CD4-positive, CD25-positive, alpha-beta regulatory T cell (primary cell): ENCODE data around the gene TMEM18. TPM values are rescaled to one million over a fixed set of nuclear protein-coding genes. Genes with fewer than 3 reads are reported as not detected.

Experiments used
- ATAC-seq, 2 donors: fragments of 150-1000 bp; cut with Tn5 transposase; one replicate each; pipeline ENCODE4 v1.10.0; 2021; ENCODE audit warnings: low read depth in 2 of 2, moderate number of reproducible peaks in 2 of 2, moderate library complexity in 1 of 2
- DNase-seq, 3 donors: peaks; one replicate each; pipeline versions ENCODE4 v3.0.0 to v3.0.0-alpha.2; 2012 to 2022; ENCODE audit warnings: mixed read lengths in 1 of 3
- H3K27ac ChIP-seq: one replicate; pipeline ENCODE4 v1.7.0; 2013; ENCODE audit warnings: mild to moderate bottlenecking, low read length; ENCODE audit not compliant: insufficient read depth, poor library complexity, severe bottlenecking
- H3K27me3 ChIP-seq: one replicate; pipeline ENCODE4 v1.7.0; 2013; ENCODE audit warnings: low read length; ENCODE audit not compliant: control insufficient read depth, insufficient read depth
- H3K36me3 ChIP-seq: one replicate; pipeline ENCODE4 v1.7.0; 2013; ENCODE audit warnings: mild to moderate bottlenecking, low read length, moderate library complexity; ENCODE audit not compliant: control insufficient read depth, insufficient read depth
- H3K4me1 ChIP-seq: 2 replicates; pipeline ENCODE4 v1.7.0; 2013; ENCODE audit warnings: mild to moderate bottlenecking, low read length; ENCODE audit not compliant: insufficient read depth, control insufficient read depth, poor library complexity, severe bottlenecking
- H3K4me3 ChIP-seq: one replicate; pipeline ENCODE4 v1.7.0; 2013; ENCODE audit warnings: low read depth, mild to moderate bottlenecking, low read length, moderate library complexity
- H3K9me3 ChIP-seq, 2 experiments: 1 replicate in 1 of 2; 2 replicates in 1 of 2; pipeline ENCODE4 v1.7.0; 2013; ENCODE audit warnings: low read length in 2 of 2, mild to moderate bottlenecking in 1 of 2, moderate library complexity in 1 of 2; ENCODE audit not compliant: control insufficient read depth in 2 of 2
- H3K27ac Mint-ChIP-seq, 3 donors: one replicate each; pipeline ENCODE4 v1.8.0; 2020 to 2022; ENCODE audit warnings: mild to moderate bottlenecking in 3 of 3, mixed read lengths in 3 of 3, moderate library complexity in 2 of 3
- H3K27me3 Mint-ChIP-seq: one replicate; pipeline ENCODE4 v1.8.0; 2022; ENCODE audit warnings: mild to moderate bottlenecking, mixed read lengths
- H3K36me3 Mint-ChIP-seq: one replicate; pipeline ENCODE4 v1.8.0; 2020; ENCODE audit warnings: mixed read lengths
- H3K4me1 Mint-ChIP-seq, 4 donors: one replicate each; pipeline ENCODE4 v1.8.0; 2020 to 2022; ENCODE audit warnings: mixed read lengths in 4 of 4, mild to moderate bottlenecking in 1 of 4
- H3K4me3 Mint-ChIP-seq, 4 donors: one replicate each; pipeline ENCODE4 v1.8.0; 2020 to 2022; ENCODE audit warnings: mild to moderate bottlenecking in 4 of 4, mixed read lengths in 4 of 4, moderate library complexity in 3 of 4
- H3K9me3 Mint-ChIP-seq, 7 donors: one replicate each; pipeline ENCODE4 v1.8.0; 2020 to 2022; ENCODE audit warnings: mixed read lengths in 7 of 7, mild to moderate bottlenecking in 3 of 7, moderate library complexity in 2 of 7
- polyA plus RNA-seq, 4 donors: library from polyadenylated mRNA; unstranded; fragments of 300-500 nt; fragmentation: Illumina TruSeq; gene quantifications; one replicate each; pipeline ENCODE4 v1.2.3, GENCODE V29; 2021
- total RNA-seq: library from RNA; stranded (reverse); gene quantifications from one replicate; pipeline ENCODE4 v1.2.3, GENCODE V29; 2022

TMEM18 gene
- total and polyA plus RNA-seq, 5 donors from 2014 or later = 22.9 to 45.5 (median 26.9) TPM

GRCh38 chr2:671787-672605, 5.2 kb downstream of the TMEM18 start:
- Histone ChIP-seq H3K4me1 (peaks cover 4% of the 10 kb centered on the region), H3K36me3 (peaks cover 38% of the 10 kb centered on the region), H3K9me3 (no peaks in the 10 kb centered on the region), H3K27ac (no peak overlapping the region), H3K4me3 (no peak overlapping the region), H3K27me3 (no peaks in the 10 kb centered on the region)
- no peak overlapping the region for H3K27ac Mint-ChIP-seq
- DNase-seq (no peak), ATAC-seq (no peak)
- H3K9me3 Mint-ChIP-seq = no peaks in the 10 kb centered on the region
- no peaks in the 10 kb centered on the region for H3K27me3 Mint-ChIP-seq
- H3K4me3 Mint-ChIP-seq = peak overlapping the region in 1 of 4 donors; percentile 5
- peaks cover 11 to 31% (median 25%) of the 10 kb centered on the region in 4 donors for H3K4me1 Mint-ChIP-seq
- peaks cover 43% of the 10 kb centered on the region for H3K36me3 Mint-ChIP-seq

DNA sequence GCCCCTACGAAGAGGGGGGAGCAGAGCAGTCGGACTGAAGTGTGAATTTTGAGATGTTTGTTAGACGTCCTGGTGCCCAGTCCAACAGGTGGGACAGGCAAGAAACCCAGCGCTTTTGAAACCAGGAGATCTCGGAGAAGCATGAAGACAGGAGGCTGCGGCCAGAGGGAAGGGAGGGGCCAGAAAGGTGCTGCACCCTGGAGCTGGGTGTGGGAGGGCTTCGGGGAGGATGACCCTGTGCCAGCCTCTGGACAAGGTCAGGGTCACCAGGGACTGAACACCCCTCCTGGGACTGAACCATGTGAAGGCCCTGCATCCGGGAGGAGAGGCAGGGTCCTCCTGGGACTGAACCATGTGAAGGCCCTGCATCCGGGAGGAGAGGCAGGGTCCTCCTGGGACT, 6.1 kb downstream of the TMEM18 start:
- DNase-seq = no peak
- Histone ChIP-seq H3K27ac (no peak overlapping the region), H3K4me3 (no peak overlapping the region), H3K9me3 (peaks cover 1 to 6% of the 10 kb centered on the region in 2 experiments), H3K36me3 (peaks cover 47% of the 10 kb centered on the region), H3K27me3 (no peaks in the 10 kb centered on the region), H3K4me1 (peaks cover 1% of the 10 kb centered on the region)
- H3K9me3 Mint-ChIP-seq = peaks cover 0 to 2% (median 0%) of the 10 kb centered on the region in 7 donors
- H3K27me3 Mint-ChIP-seq = no peaks in the 10 kb centered on the region
- H3K4me1 Mint-ChIP-seq = peaks cover 11 to 24% (median 19%) of the 10 kb centered on the region in 4 donors
- no peak overlapping the region for H3K4me3 Mint-ChIP-seq
- H3K36me3 Mint-ChIP-seq = peaks cover 45% of the 10 kb centered on the region
- H3K27ac Mint-ChIP-seq = no peak overlapping the region
- ATAC-seq = no peak

GRCh38 chr2:670637-671036, 6.6 kb downstream of the TMEM18 start:
- Mint-ChIP-seq H3K9me3 (peaks cover 0 to 4% (median 0%) of the 10 kb centered on the region in 7 donors), H3K4me1 (peaks cover 11 to 19% (median 15%) of the 10 kb centered on the region in 4 donors), H3K36me3 (peaks cover 50% of the 10 kb centered on the region), H3K27me3 (no peaks in the 10 kb centered on the region), H3K27ac (no peak overlapping the region), H3K4me3 (peak overlapping the region in 1 of 4 donors; percentile 63)
- Histone ChIP-seq H3K36me3 (peaks cover 50% of the 10 kb centered on the region), H3K27ac (no peak overlapping the region), H3K27me3 (no peaks in the 10 kb centered on the region), H3K4me3 (no peak overlapping the region), H3K4me1 (no peaks in the 10 kb centered on the region), H3K9me3 (peaks cover 4 to 10% of the 10 kb centered on the region in 2 experiments)
- ATAC-seq (no peak), DNase-seq (no peak)

DNA sequence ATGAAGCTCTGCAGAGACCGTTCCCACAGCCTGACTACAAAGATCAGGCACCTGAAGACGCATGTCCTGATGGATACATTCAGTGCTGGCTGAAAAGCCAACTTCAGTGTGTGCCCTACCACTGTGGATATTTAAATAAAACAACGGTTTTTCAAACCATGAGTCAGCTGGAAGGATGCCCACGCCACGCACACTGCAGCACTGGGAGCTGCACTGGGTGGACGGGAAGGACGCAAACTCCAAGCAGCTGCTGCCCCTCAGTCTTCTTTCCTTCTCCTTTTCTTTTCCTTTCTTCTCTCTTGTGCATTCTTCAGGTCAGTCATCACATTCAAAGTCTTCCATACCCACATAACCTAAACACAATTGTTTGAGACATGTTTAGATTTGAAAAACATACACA, 7.9 kb downstream of the TMEM18 start:
- ATAC-seq (no peak), DNase-seq (no peak)
- Mint-ChIP-seq H3K27me3 (no peaks in the 10 kb centered on the region), H3K4me3 (no peak overlapping the region), H3K36me3 (peaks cover 56% of the 10 kb centered on the region), H3K27ac (no peak overlapping the region), H3K4me1 (peaks cover 5 to 7% (median 6%) of the 10 kb centered on the region in 4 donors), H3K9me3 (peaks cover 0 to 13% (median 5%) of the 10 kb centered on the region in 7 donors)
- Histone ChIP-seq H3K4me3 (no peak overlapping the region), H3K4me1 (no peaks in the 10 kb centered on the region), H3K27me3 (no peaks in the 10 kb centered on the region), H3K9me3 (peaks cover 7 to 18% of the 10 kb centered on the region in 2 experiments), H3K36me3 (peaks cover 50% of the 10 kb centered on the region), H3K27ac (no peak overlapping the region)

- peaks cover 47% of the 10 kb centered on the region for H3K36me3 ChIP-seq
- no peaks in the 10 kb centered on the region for H3K4me1 ChIP-seq
- peaks cover 0 to 13% (median 5%) of the 10 kb centered on the region in 7 donors for H3K9me3 Mint-ChIP-seq
- DNase-seq (no peak), ATAC-seq (no peak)
- H3K27me3 ChIP-seq = no peaks in the 10 kb centered on the region
- H3K4me1 Mint-ChIP-seq = peaks cover 5 to 7% (median 6%) of the 10 kb centered on the region in 4 donors
- H3K4me3 Mint-ChIP-seq = peak overlapping the region in 1 of 4 donors; percentile 2
- no peak overlapping the region for H3K27ac ChIP-seq
- H3K27me3 Mint-ChIP-seq = peaks cover 4% of the 10 kb centered on the region
- H3K4me3 ChIP-seq = no peak overlapping the region
- H3K36me3 Mint-ChIP-seq = peaks cover 56% of the 10 kb centered on the region
- peaks cover 7 to 18% of the 10 kb centered on the region in 2 experiments for H3K9me3 ChIP-seq
- H3K27ac Mint-ChIP-seq = peak overlapping the region in 1 of 3 donors; percentile 50
These were observed 9.2 kb downstream of the TMEM18 start for GRCh38 chr2:668000-668398.

- H3K36me3 Mint-ChIP-seq = peaks cover 51% of the 10 kb centered on the region
- DNase-seq (peak in 1 of 3 donors; percentile 43), ATAC-seq (peak; percentile 52 to 56)
- peaks cover 2% of the 10 kb centered on the region for H3K4me1 ChIP-seq
- H3K27me3 Mint-ChIP-seq = peaks cover 4% of the 10 kb centered on the region
- peaks cover 5 to 12% (median 9%) of the 10 kb centered on the region in 4 donors for H3K4me1 Mint-ChIP-seq
- peak overlapping the region in 1 of 4 donors; percentile 2 for H3K4me3 Mint-ChIP-seq
- H3K9me3 ChIP-seq = peaks cover 7 to 18% of the 10 kb centered on the region in 2 experiments
- no peak overlapping the region for H3K27ac ChIP-seq
- H3K27me3 ChIP-seq = no peaks in the 10 kb centered on the region
- H3K4me3 ChIP-seq = no peak overlapping the region
- H3K36me3 ChIP-seq = peaks cover 43% of the 10 kb centered on the region
- peak overlapping the region in 1 of 3 donors; percentile 50 for H3K27ac Mint-ChIP-seq
- H3K9me3 Mint-ChIP-seq = peaks cover 0 to 13% (median 5%) of the 10 kb centered on the region in 7 donors
These were observed 9.7 kb downstream of the TMEM18 start for GRCh38 chr2:667332-667999.

DNA sequence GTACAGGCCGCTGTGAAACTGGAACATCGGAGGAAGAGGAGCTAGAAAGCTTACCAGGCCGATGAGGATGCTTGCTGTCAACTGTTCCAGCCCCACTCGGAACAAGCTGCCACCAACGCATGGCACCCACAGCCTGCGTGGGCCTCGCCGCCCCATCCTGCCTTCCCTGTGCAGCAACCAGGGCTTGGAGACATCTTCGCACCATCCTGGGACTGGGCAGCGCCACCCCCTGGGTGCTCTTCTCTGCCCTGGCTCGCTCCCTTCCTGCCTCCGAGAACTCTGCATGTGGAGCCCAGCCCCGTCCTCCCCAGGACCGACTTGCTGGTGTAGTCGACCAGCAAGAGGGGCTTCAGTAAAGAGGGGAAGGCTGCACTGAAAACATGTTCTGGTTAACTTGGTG, 10.8 kb downstream of the TMEM18 start:
- Histone ChIP-seq H3K9me3 (peaks cover 7 to 18% of the 10 kb centered on the region in 2 experiments), H3K4me3 (no peak overlapping the region), H3K27me3 (no peaks in the 10 kb centered on the region), H3K4me1 (peaks cover 9% of the 10 kb centered on the region), H3K36me3 (peaks cover 38% of the 10 kb centered on the region), H3K27ac (no peak overlapping the region)
- no peak overlapping the region for H3K27ac Mint-ChIP-seq
- H3K4me3 Mint-ChIP-seq = no peak overlapping the region
- H3K4me1 Mint-ChIP-seq = peaks cover 5 to 18% (median 17%) of the 10 kb centered on the region in 4 donors
- H3K36me3 Mint-ChIP-seq = peaks cover 51% of the 10 kb centered on the region
- H3K27me3 Mint-ChIP-seq = peaks cover 5% of the 10 kb centered on the region
- peaks cover 0 to 13% (median 5%) of the 10 kb centered on the region in 7 donors for H3K9me3 Mint-ChIP-seq
- ATAC-seq (no peak), DNase-seq (no peak)
